Keratinocyte (primary cell): ENCODE data around the gene SPEM3.

ENCODE experiments used
- EZH2 ChIP-seq: IDR thresholded peaks from one replicate; pipeline ENCODE4 v1.6.1; 2012; ENCODE audit warnings: inconsistent platforms, mild to moderate bottlenecking, low read length, moderate library complexity
- TF ChIP-seq, protein P1 (sequence below), 3 experiments: IDR thresholded peaks in 1 of 3; conservative IDR thresholded peaks in 1 of 3; optimal IDR thresholded peaks in 1 of 3; 2 replicates in 2 of 3; 3 replicates in 1 of 3; pipeline versions ENCODE3 to v1.5.1; 2011; ENCODE audit warnings: low read length in 3 of 3, mild to moderate bottlenecking in 3 of 3, moderate library complexity in 2 of 3, control low read depth in 1 of 3, inconsistent platforms in 1 of 3; ENCODE audit not compliant: insufficient read depth in 2 of 3; ENCODE audit errors: extremely low read depth in 1 of 3

DNA sequence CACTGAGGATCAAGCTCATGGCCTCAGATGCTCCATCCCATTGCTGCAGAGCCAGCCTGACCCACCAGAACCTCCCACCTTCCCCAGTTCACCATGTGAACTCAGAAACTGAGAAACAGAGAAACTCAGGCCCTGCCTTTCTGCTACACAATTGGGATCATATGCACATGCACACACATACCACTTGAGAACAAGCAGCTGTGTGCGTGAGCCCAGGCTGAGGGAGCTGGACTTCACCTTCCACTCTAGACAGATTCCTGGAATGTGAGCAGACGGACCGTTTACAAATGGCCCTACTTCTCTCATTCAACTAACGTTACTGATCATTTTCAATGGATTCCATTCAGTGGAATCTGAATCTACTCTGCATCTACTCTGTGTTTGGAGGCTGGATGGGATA, 5.0 kb upstream of the SPEM3 start:
- TF ChIP-seq, protein P1, sequence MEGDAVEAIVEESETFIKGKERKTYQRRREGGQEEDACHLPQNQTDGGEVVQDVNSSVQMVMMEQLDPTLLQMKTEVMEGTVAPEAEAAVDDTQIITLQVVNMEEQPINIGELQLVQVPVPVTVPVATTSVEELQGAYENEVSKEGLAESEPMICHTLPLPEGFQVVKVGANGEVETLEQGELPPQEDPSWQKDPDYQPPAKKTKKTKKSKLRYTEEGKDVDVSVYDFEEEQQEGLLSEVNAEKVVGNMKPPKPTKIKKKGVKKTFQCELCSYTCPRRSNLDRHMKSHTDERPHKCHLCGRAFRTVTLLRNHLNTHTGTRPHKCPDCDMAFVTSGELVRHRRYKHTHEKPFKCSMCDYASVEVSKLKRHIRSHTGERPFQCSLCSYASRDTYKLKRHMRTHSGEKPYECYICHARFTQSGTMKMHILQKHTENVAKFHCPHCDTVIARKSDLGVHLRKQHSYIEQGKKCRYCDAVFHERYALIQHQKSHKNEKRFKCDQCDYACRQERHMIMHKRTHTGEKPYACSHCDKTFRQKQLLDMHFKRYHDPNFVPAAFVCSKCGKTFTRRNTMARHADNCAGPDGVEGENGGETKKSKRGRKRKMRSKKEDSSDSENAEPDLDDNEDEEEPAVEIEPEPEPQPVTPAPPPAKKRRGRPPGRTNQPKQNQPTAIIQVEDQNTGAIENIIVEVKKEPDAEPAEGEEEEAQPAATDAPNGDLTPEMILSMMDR (optimal IDR thresholded peaks at IDR 0.05 in 1 of 3, IDR thresholded peaks at IDR 0.05 in 1 of 3, conservative IDR thresholded peaks at IDR 0.05 in 1 of 3; ENCODE audit: extremely low read depth in 1 of 3, insufficient read depth in 2 of 3, low read length in 3 of 3), result no peak
- TF ChIP-seq EZH2, result no peak
